Measurements from ENCODE around the gene GCC1.
A peak's percentile ranks its signal among the peaks of the same experiment; 100 is the strongest.
"Not testable (repeated sequence)": the region's sequence is repeated elsewhere in the genome, so short reads cannot be mapped to it uniquely, and the experiment has no call there.

The GCC1 gene

GRCh38 chr7:127588697-127589482 is 3.5 kb upstream of the GCC1 start:
- DNase-seq (ENCODE audit: low read depth), result peak; percentile 8

- DNase-seq (ENCODE audit: low read depth), result peak; percentile 37
These were observed 2.8 kb upstream of the GCC1 start, which contains the start of gene ARF5 for GRCh38 chr7:127588019-127588696. Gene ARF5 (plus strand): TSS chr7:127588411. CDS start chr7:127588499, 88 bp downstream.

DNA sequence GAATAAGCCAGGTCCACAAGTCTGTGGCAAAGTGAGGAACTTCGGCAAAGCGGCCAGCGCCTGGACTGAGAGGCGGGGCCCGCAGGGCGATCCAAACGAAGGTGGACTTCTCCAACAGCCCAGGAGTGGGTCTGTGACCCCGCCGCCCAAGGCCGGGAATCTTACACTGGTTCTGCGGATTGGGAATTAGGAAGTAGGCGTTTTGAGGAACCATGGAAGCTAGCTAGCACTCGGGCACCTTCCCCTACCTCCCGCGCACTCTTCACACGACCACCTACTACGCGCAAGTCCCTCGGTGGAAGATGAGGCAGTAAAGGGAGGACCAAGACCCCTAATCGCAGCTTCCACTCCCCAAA is 2.2 kb upstream of the GCC1 start:
- DNase-seq (ENCODE audit: low read depth), result no peak

GRCh38 chr7:127586346-127586745 is 950 bp upstream of the GCC1 start:
- no peak for DNase-seq (ENCODE audit: low read depth)

DNA sequence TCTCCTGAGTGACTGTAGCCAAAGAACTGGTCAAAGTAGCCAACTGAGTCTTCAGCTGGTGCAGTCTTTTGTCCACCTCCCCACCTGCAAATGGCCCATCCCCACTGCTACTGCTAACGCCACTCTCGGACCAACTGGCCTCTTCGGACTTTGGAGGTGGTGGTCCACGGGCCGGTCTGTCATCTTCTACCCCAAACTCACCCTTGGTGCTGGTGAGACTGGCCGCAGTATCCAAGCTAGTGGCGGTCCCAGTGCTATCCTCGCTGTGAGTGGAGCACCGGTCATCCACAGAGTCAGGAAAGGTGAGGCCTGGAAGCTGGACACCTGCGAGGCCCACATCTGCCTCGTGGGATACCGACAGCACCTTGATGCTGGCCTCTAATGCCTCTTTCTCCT is 750 bp downstream of the GCC1 start:
- no peak for DNase-seq (ENCODE audit: low read depth)

DNA sequence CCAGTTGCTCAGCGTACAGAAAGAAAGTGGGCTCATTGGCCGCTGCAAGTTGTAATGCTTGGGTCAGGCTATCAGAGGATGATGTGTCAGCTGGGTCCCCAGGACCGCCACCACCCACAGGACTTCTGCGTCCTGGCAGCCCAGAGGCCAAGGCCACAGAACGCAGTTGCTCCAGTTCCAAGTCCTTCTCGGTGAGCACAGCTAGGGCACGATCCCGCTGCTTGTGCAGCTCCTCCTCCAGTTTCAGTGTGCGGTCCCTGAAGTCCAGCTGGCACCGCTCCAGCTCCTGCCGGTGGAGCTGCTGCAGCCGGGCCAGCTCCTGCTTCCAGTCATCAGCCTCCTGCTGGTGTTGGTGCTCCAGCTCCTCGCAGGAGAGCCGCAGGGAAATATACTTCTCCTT is 3.0 kb downstream of the GCC1 start:
- DNase-seq (ENCODE audit: low read depth), result no peak

DNA sequence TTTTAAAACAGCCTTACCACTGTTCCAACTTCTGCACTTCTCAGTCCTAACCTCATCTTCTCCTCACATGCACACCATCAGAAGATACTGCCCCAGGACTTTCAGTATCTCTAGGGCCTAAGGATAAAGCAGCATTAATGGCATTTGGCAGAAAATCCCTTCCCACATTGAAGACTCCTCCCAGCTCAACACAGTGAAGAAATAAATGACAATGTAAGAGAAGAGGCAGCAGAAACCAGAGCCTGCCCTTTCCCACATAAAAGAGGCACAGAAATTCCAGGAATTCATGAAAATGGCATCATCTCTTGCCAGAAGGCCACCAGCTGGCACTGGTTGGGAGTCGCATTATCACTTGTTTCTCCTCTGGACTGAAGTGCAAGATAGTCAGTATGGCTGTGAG is 3.7 kb downstream of the GCC1 start:
- no peak for DNase-seq (ENCODE audit: low read depth)

GRCh38 chr7:127580612-127581011 is 4.8 kb downstream of the GCC1 start:
- DNase-seq (ENCODE audit: low read depth), result no peak

DNA sequence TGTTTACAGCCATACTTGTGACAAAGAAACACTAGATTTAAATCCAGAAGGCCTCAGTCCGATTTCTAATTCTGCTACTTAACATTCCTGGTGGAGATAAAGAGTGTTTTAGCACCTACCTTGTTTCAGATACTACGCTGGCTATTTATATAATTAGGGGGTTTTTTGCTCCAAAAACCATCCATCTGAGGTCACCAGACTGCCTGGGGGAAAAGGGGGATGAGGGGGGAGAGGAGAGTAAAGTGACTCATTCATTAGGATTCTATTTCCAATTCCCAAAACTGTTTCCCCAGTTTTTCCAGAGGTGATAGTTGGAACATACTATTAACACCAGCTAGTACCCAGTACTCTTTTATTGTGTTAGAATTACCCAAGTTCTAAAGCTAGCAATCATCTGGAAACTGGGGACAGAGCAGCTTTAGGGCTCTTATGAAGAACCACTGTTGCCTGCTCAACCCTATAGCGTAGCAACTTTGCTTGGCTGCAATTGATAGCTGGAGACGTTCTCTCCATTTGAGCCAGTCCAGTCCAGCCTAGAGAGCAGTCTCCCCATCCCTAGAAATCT is 6.6 kb downstream of the GCC1 start:
- no peak for DNase-seq (ENCODE audit: low read depth)

DNA sequence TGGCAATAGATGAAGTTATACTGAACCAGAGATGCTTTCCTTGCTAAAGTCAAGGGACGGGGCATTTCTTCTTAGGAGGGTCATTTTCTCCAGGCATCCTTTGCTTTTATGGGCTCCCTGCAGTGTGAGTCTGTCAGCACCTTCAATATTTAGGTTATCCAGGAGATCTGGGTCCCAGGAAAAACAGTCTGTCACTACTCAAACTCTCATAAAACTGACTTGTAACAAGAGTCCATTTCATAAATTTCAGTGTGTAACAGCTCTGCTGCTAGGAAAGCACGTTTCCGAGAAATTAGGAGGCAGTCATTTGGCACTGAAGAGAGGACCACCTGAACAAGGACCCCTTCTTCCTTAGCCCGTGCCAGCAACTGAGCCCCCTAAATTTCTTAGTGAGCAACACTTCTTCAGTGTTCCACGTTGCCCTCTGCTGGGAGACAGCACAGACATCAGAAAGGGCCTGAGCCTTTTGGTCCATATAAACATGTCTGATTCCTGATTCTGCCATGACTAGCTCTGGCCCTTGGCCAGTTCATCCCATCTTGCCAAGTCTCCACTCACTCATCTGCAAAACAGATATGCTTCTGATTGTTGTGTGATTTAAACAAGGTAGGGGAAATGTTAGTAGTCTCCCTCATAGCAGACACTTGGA is 7.2 kb downstream of the GCC1 start:
- DNase-seq (ENCODE audit: low read depth), result no peak

DNA sequence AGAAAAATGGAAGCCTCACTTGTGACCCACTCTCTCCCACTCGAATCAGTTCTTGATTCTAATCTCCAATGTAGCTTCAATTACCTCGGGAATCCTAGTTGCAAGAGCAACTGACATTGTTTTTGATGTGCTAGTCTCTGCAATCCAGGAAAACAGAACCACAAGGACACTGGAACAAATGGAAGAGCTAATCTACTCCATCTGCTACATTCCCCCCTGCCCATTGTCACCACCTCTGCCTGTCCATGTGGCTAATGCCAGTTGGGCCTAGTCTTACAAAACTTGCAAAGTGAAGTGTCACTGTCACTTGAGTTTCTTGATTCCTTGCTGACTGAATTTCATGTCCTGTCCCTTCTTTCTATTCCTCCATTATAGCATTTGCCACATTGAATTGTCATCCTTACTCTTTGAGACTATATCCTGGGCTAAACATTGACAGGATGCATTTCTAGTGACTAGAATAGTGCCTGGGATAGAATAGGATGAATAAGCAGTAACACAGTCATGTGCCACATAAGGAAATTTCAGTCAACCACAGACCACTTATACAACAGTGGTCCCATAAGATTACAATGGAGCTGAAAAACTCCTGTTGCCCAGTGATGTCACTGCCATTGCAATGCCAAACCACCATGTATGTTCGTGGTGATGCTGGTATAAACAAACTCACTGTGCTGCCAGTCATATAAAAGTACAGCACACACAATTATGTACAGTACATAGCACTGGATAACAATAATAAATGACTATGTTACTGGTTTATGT is 13.5 kb downstream of the GCC1 start:
- no peak for DNase-seq (ENCODE audit: low read depth)

DNA sequence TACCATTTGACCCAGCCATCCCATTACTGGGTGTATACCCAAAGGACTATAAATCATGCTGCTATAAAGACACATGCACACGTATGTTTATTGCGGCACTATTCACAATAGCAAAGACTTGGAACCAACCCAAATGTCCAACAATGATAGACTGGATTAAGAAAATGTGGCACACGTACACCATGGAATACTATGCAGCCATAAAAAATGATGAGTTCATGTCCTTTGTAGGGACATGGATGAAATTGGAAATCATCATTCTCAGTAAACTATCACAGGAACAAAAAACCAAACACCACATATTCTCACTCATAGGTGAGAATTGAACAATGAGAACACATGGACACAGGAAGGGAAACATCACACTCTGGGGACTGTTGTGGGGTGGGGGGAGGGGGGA is 17.4 kb downstream of the GCC1 start:
- DNase-seq (ENCODE audit: low read depth), result not testable (repeated sequence)

GRCh38 chr7:127566242-127566641 is 19.2 kb downstream of the GCC1 start:
- DNase-seq (ENCODE audit: low read depth), result no peak

DNA sequence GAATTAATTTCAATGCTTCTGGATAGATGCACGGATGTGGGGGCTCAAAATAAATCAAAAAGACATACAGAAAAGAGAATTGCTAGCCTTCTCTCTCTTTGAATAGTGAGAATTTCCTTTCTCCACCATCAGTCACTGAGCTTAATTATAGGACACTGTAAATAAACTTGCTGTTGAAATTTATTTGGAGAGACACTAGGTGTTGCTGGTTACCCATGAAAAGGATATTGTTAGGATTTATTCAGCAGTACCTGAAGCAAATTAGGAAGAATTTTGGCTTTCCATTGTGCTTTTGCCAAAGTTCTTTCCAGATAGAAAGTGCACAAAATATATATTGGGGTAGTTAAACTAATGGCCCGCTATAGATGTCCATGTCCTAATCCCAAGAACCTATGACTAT is 27.6 kb downstream of the GCC1 start:
- DNase-seq (ENCODE audit: low read depth), result no peak

GRCh38 chr7:127556404-127556803 is 29.0 kb downstream of the GCC1 start:
- no peak for DNase-seq (ENCODE audit: low read depth)

- DNase-seq (ENCODE audit: low read depth), result no peak
These were observed 33.5 kb downstream of the GCC1 start for GRCh38 chr7:127551941-127552340.

- no peak for DNase-seq (ENCODE audit: low read depth)
These were observed 35.1 kb downstream of the GCC1 start for GRCh38 chr7:127550247-127550646.

DNA sequence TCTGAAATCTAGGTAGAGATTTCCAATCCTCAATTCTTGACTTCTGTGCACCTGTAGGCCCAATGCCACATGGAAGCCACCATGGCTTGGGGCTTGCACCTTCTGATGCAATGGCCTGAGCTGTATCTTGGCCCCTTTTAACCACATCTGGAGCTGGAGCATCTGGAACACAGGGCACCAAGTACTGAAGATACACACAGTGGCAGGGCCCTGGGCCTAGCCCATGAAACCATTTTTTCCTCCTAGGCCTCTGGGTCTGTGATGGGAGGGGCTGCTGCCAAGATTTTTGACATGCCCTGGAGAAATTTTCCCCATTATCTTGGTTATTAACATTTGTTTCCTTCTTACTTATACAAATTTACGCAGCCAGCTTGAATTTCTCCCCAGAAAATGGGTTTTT is 39.1 kb downstream of the GCC1 start:
- no peak for DNase-seq (ENCODE audit: low read depth)

DNA sequence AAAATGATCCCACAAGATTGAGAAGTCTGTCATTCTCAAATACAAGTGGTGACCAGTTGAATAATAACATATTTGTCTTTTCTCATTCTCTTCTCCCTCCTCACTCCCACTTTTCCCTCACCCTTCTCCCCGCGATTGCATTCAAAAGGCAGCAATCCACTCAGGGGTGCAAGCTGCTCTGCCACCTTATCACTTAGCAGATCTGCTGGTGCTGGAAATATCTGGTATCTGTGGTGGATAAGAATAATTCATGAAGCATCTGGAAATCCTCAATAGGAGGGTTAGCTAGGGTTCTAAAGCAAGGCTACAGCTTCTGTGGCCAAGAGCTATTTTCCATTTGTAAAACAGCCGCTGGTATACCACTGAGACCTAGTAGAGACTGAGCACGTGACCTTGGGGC is 43.8 kb downstream of the GCC1 start:
- no peak for DNase-seq (ENCODE audit: low read depth)

GRCh38 chr7:127540461-127540860 is 44.9 kb downstream of the GCC1 start:
- not testable (repeated sequence) for DNase-seq (ENCODE audit: low read depth)

DNA sequence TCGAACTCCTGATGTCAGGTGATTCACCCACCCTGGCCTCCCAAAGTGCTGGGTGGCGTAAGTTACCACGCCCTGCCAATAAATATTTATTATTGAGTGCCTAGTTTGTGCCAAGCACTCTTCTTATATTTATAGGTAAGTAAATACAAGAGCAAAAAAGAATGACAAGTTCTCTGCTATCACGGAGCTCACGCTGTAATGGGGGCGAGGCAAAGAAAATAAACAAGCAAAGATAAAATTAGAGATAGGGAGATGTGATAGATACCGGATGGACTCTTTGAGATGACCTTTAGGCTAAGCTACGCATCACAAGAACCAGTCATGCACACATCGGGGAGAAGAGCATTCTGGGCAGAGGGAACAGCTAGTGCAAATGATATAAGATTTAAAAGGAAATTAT is 46.3 kb downstream of the GCC1 start:
- DNase-seq (ENCODE audit: low read depth), result no peak

- no peak for DNase-seq (ENCODE audit: low read depth)
These were observed 48.7 kb downstream of the GCC1 start for GRCh38 chr7:127536741-127537140.

All from CMK (cell line).